Ishikawa (cell line): ENCODE results near the gene ABHD12.

ENCODE experiments used
- CEBPB ChIP-seq: IDR thresholded peaks from 2 replicates; pipeline ENCODE4 v1.6.1; 2012
- CREB1 ChIP-seq: IDR thresholded peaks from 2 replicates; pipeline ENCODE4 v1.6.1; 2012; ENCODE audit warnings: low read depth
- EGR1 ChIP-seq: IDR thresholded peaks from 2 replicates; pipeline ENCODE4 v1.6.1; 2012
- EP300 ChIP-seq: IDR thresholded peaks from 2 replicates; pipeline ENCODE4 v1.6.1; 2012; ENCODE audit warnings: borderline replicate concordance
- FOXM1 ChIP-seq: IDR thresholded peaks from 2 replicates; pipeline ENCODE4 v1.6.1; 2012; ENCODE audit warnings: low read depth, borderline replicate concordance
- NFIC ChIP-seq: IDR thresholded peaks from 2 replicates; pipeline ENCODE4 v1.6.1; 2012
- RAD21 ChIP-seq: IDR thresholded peaks from 2 replicates; pipeline ENCODE4 v1.6.1; 2012; ENCODE audit warnings: low read depth
- TAF1 ChIP-seq: IDR thresholded peaks from 2 replicates; pipeline ENCODE4 v1.6.1; 2012; ENCODE audit warnings: low read depth, mild to moderate bottlenecking
- TCF12 ChIP-seq: IDR thresholded peaks from 2 replicates; pipeline ENCODE4 v1.6.1; 2012; ENCODE audit warnings: low read depth
- TEAD4 ChIP-seq: IDR thresholded peaks from 2 replicates; pipeline ENCODE4 v1.6.1; 2012
- YY1 ChIP-seq: IDR thresholded peaks from 2 replicates; pipeline ENCODE4 v1.6.1; 2012; ENCODE audit warnings: low read depth
- ZBTB7A ChIP-seq: IDR thresholded peaks from 2 replicates; pipeline ENCODE4 v1.6.1; 2012; ENCODE audit warnings: low read depth
- TF ChIP-seq, protein P1 (sequence below): IDR thresholded peaks from 2 replicates; pipeline ENCODE4 v1.6.1; 2012; ENCODE audit warnings: low read depth, mild to moderate bottlenecking
- TF ChIP-seq, protein P2 (sequence below): IDR thresholded peaks from 2 replicates; pipeline ENCODE4 v1.6.1; 2012
- TF ChIP-seq, protein P3 (sequence below): IDR thresholded peaks from 2 replicates; pipeline ENCODE4 v1.6.1; 2012

ABHD12 gene

DNA sequence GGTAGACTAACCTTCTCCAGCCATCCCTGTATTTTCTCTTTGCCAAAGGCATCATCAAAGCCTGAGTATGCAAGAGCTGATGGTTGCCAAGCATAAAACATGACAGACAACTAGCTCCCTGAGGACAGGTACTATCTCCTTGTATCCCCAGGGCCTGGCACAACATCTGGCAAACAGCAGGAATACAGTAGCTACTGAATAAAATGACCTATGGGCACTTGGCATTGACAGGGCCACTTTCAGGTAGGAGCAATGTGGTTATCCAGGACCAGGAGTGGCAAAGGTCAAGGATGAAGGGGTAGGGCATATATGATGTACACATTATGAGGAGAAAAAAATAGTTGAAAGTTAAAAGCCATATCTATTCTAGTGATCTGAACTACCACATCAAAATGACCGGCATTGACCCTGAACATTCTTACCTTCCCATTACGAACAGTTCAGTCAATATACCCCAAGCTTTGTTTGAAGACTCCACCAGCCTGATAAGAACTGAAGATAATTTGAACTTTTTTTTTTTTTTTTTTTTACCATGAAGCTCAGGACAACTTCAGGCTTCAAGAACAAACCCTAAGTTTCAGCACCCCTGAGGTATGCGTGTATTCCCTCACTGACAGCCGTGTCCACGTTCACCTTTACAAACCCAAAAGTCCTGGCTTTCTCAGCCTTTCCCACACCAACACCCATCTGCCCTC, 12.3 kb downstream of the ABHD12 start:
- TF ChIP-seq, protein P1, sequence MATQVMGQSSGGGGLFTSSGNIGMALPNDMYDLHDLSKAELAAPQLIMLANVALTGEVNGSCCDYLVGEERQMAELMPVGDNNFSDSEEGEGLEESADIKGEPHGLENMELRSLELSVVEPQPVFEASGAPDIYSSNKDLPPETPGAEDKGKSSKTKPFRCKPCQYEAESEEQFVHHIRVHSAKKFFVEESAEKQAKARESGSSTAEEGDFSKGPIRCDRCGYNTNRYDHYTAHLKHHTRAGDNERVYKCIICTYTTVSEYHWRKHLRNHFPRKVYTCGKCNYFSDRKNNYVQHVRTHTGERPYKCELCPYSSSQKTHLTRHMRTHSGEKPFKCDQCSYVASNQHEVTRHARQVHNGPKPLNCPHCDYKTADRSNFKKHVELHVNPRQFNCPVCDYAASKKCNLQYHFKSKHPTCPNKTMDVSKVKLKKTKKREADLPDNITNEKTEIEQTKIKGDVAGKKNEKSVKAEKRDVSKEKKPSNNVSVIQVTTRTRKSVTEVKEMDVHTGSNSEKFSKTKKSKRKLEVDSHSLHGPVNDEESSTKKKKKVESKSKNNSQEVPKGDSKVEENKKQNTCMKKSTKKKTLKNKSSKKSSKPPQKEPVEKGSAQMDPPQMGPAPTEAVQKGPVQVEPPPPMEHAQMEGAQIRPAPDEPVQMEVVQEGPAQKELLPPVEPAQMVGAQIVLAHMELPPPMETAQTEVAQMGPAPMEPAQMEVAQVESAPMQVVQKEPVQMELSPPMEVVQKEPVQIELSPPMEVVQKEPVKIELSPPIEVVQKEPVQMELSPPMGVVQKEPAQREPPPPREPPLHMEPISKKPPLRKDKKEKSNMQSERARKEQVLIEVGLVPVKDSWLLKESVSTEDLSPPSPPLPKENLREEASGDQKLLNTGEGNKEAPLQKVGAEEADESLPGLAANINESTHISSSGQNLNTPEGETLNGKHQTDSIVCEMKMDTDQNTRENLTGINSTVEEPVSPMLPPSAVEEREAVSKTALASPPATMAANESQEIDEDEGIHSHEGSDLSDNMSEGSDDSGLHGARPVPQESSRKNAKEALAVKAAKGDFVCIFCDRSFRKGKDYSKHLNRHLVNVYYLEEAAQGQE: no peak
- no peak for TF ChIP-seq ZBTB7A
- TF ChIP-seq, protein P2, sequence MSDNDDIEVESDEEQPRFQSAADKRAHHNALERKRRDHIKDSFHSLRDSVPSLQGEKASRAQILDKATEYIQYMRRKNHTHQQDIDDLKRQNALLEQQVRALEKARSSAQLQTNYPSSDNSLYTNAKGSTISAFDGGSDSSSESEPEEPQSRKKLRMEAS: no peak
- no peak for TF ChIP-seq RAD21
- no peak for TF ChIP-seq TAF1
- no peak for TF ChIP-seq EGR1
- TF ChIP-seq TCF12: no peak
- TF ChIP-seq, protein P3, sequence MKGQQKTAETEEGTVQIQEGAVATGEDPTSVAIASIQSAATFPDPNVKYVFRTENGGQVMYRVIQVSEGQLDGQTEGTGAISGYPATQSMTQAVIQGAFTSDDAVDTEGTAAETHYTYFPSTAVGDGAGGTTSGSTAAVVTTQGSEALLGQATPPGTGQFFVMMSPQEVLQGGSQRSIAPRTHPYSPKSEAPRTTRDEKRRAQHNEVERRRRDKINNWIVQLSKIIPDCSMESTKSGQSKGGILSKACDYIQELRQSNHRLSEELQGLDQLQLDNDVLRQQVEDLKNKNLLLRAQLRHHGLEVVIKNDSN: no peak
- TF ChIP-seq FOXM1: no peak
- no peak for TF ChIP-seq YY1
- TF ChIP-seq NFIC: no peak
- no peak for TF ChIP-seq EP300
- TF ChIP-seq TEAD4: no peak
- no peak for TF ChIP-seq CEBPB
- no peak for TF ChIP-seq CREB1

DNA sequence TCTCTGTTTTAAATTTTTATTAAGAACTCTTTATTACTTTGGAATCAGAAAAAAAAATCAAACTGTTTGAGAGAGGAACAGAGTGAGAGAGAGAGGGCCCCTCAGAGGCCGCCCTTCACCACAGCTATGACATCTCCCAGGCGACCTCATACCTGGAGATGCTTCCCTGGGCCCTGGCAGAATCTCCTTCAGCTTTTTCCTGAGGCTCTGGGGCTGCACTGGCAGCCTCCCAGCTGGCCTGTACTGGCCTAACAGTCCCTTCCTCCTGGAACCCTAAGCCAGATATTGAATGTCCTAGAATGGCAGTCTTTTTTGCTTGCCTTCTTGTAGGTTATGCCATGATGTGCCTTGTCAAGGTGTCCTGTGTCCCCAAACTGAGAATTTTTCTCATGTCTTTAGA, 13.7 kb downstream of the ABHD12 start:
- no peak for TF ChIP-seq CEBPB
- TF ChIP-seq, protein P2: no peak
- TF ChIP-seq YY1: no peak
- TF ChIP-seq, protein P3: no peak
- no peak for TF ChIP-seq TCF12
- no peak for TF ChIP-seq TEAD4
- TF ChIP-seq EP300: no peak
- TF ChIP-seq FOXM1: no peak
- TF ChIP-seq NFIC: no peak
- TF ChIP-seq RAD21: no peak
- TF ChIP-seq EGR1: no peak
- TF ChIP-seq CREB1: no peak
- no peak for TF ChIP-seq TAF1
- TF ChIP-seq ZBTB7A: no peak
- TF ChIP-seq, protein P1: no peak

DNA sequence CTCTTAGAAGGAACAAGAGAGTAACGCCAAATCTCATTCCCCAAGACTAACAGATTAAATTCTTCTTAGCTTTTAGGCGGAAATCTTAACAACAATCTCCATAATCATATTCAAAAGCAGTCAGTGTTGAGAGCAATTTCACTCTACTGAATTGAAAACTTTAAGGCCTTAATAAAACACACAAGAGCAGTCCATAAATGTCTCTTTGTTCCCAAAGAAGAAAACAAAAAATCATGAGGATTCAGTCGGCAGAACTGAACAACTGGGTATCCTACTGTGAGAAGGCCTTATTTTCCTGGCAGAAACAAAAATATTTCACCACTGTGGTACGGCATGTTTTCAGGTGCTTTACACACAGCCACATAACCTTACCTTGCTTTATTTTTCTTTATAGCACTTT, 14.4 kb downstream of the ABHD12 start:
- TF ChIP-seq TEAD4: no peak
- no peak for TF ChIP-seq EGR1
- TF ChIP-seq, protein P3: no peak
- no peak for TF ChIP-seq YY1
- TF ChIP-seq CREB1: no peak
- no peak for TF ChIP-seq TCF12
- no peak for TF ChIP-seq FOXM1
- TF ChIP-seq CEBPB: no peak
- TF ChIP-seq, protein P1: no peak
- TF ChIP-seq NFIC: no peak
- TF ChIP-seq ZBTB7A: no peak
- TF ChIP-seq TAF1: no peak
- TF ChIP-seq RAD21: no peak
- no peak for TF ChIP-seq EP300
- TF ChIP-seq, protein P2: no peak

DNA sequence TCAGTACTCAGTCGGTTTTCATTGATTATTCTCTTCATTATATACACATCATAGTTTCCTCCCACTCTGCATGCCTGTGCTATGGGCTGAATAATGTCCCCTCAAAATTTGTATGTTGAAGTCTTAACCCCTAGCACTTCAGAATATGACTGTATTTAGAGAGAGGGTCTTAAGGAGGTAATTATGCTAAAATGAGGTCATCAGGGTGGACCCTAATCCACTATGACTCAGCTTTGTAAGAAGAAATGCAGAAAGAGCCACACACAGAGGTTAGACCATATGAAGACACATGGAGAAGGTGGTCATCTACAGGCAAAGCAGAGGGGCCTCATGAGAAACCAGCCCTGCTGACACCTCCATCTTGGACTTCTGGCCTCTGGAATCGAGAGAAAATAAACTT, 15.8 kb downstream of the ABHD12 start:
- TF ChIP-seq RAD21 (no peak), CEBPB (no peak), NFIC (no peak), YY1 (no peak), FOXM1 (no peak), EGR1 (no peak), EP300 (no peak)
- TF ChIP-seq, protein P2: no peak
- TF ChIP-seq, protein P3: no peak
